ENCODE data around the gene NFIB.

DNA sequence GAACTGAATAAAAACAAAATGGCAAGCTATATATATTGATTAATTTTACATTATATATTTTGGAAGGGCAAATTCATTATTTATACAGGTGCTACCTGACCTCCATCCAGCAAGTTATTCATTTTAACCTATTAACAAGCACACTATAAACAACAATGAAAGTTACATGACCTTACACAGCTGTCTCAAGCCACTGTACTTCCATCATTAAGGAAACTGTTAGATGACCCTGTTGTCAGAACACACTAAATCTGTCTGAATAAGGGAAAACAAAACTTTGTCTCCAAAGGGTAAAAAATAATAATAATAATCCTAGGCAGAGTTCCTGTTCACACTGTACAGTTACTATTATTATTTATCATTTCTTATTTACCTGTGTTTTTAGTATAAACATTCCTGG, 44.0 kb downstream of the NFIB start:
- TF ChIP-seq, protein P1, sequence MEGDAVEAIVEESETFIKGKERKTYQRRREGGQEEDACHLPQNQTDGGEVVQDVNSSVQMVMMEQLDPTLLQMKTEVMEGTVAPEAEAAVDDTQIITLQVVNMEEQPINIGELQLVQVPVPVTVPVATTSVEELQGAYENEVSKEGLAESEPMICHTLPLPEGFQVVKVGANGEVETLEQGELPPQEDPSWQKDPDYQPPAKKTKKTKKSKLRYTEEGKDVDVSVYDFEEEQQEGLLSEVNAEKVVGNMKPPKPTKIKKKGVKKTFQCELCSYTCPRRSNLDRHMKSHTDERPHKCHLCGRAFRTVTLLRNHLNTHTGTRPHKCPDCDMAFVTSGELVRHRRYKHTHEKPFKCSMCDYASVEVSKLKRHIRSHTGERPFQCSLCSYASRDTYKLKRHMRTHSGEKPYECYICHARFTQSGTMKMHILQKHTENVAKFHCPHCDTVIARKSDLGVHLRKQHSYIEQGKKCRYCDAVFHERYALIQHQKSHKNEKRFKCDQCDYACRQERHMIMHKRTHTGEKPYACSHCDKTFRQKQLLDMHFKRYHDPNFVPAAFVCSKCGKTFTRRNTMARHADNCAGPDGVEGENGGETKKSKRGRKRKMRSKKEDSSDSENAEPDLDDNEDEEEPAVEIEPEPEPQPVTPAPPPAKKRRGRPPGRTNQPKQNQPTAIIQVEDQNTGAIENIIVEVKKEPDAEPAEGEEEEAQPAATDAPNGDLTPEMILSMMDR (conservative IDR thresholded peaks at IDR 0.05; ENCODE audit: low read length): no peak
- TF ChIP-seq EZH2phosphoT487 (IDR thresholded peaks at IDR 0.05; ENCODE audit: borderline replicate concordance, low read depth, low read length): no peak
